MCF 10A (cell line): ENCODE data around the gene MACF1. TPM values are rescaled to one million over a fixed set of nuclear protein-coding genes. Genes with fewer than 3 reads are reported as not detected.
A peak's percentile ranks its signal among the peaks of the same experiment; 100 is the strongest.

Source experiments
- BruUV-seq: library from RNA; stranded (reverse); fragments of 400-500 nt; replicated peaks from 2 replicates; lab custom pipeline; 2021; lab: Mats Ljungman, UMichigan
- CTCF ChIA-PET: fragments of 300-600 bp; sonication (Branson Sonifier 250); formaldehyde crosslinking; extraction: SDS; loops from one replicate; lab custom pipeline; 2021; ENCODE audit warnings: antibody characterized with exemption, inconsistent platforms; lab: Yijun Ruan, JAX
- POLR2A ChIA-PET: fragments of 300-600, 350-650 bp; sonication (Branson Sonifier 250); formaldehyde crosslinking; extraction: SDS; loops from one replicate; lab custom pipeline; 2020; ENCODE audit warnings: antibody characterized with exemption, inconsistent platforms; lab: Yijun Ruan, JAX
- DNase-seq: peaks from one replicate; pipeline ENCODE4 v3.0.0-alpha.2; 2018; ENCODE audit not compliant: unreplicated experiment
- H3K27ac Mint-ChIP-seq: one replicate; pipeline ENCODE4 v1.8.0; 2022; ENCODE audit warnings: mild to moderate bottlenecking, low read depth, mixed read lengths; ENCODE audit not compliant: unreplicated experiment
- H3K27me3 Mint-ChIP-seq: one replicate; pipeline ENCODE4 v1.8.0; 2022; ENCODE audit warnings: mixed read lengths; ENCODE audit not compliant: insufficient read depth, unreplicated experiment
- H3K36me3 Mint-ChIP-seq: one replicate; pipeline ENCODE4 v1.8.0; 2022; ENCODE audit warnings: mild to moderate bottlenecking, moderate library complexity, mixed read lengths; ENCODE audit not compliant: insufficient read depth, unreplicated experiment
- H3K4me1 Mint-ChIP-seq: one replicate; pipeline ENCODE4 v1.8.0; 2022; ENCODE audit warnings: mixed read lengths; ENCODE audit not compliant: insufficient read depth, unreplicated experiment
- H3K4me3 Mint-ChIP-seq: one replicate; pipeline ENCODE4 v1.8.0; 2022; ENCODE audit warnings: mild to moderate bottlenecking, moderate library complexity, mixed read lengths; ENCODE audit not compliant: unreplicated experiment
- H3K9me3 Mint-ChIP-seq: one replicate; pipeline ENCODE4 v1.8.0; 2022; ENCODE audit warnings: mixed read lengths; ENCODE audit not compliant: unreplicated experiment
- CTCF ChIP-seq: fragments of 200-600 bp; IDR thresholded peaks from one replicate; pipeline ENCODE4 v1.8.0; 2022; ENCODE audit warnings: antibody characterized with exemption, mild to moderate bottlenecking; ENCODE audit not compliant: unreplicated experiment
- intact Hi-C: fragments of 100-400 bp; cut with micrococcal nuclease; formaldehyde crosslinking; loops from 2 replicates; pipeline ENCODE4 v1.14.1; 2022
- total RNA-seq: library from RNA; stranded (reverse); gene quantifications from 2 replicates; pipeline ENCODE4 v1.2.3, GENCODE V29; 2022

The MACF1 gene
- total RNA-seq, 1 experiment from 2014 or later = 188 TPM

- no peaks in the 10 kb centered on the region for H3K27me3 Mint-ChIP-seq
- peaks cover 87% of the 10 kb centered on the region for H3K36me3 Mint-ChIP-seq
- CTCF ChIA-PET = interaction anchor here (1.2 kb wide), 1 partner anchor 61 kb away, joined by 3 read pairs; no protein-coding TSS in a partner anchor
- no peaks in the 10 kb centered on the region for H3K9me3 Mint-ChIP-seq
- intact Hi-C loops = no loop called here
- TF ChIP-seq CTCF = no peak
- DNase-seq = no peak
- POLR2A ChIA-PET = no interaction called here
- no TSS peak for BruUV-seq
- H3K4me1 Mint-ChIP-seq = no peaks in the 10 kb centered on the region
- no peak overlapping the region for H3K27ac Mint-ChIP-seq
- H3K4me3 Mint-ChIP-seq = no peak overlapping the region
These were observed 273.8 kb downstream of the MACF1 start for GRCh38 chr1:39478126-39478915.

GRCh38 chr1:39481289-39481688, 276.8 kb downstream of the MACF1 start:
- H3K36me3 Mint-ChIP-seq = peaks cover 92% of the 10 kb centered on the region

GRCh38 chr1:39483276-39483675, 278.8 kb downstream of the MACF1 start:
- TF ChIP-seq CTCF = no peak
- no peaks in the 10 kb centered on the region for H3K4me1 Mint-ChIP-seq
- BruUV-seq = no TSS peak
- no peak overlapping the region for H3K4me3 Mint-ChIP-seq
- peaks cover 99% of the 10 kb centered on the region for H3K36me3 Mint-ChIP-seq
- POLR2A ChIA-PET = no interaction called here
- no peaks in the 10 kb centered on the region for H3K9me3 Mint-ChIP-seq
- no peak for DNase-seq
- CTCF ChIA-PET = no interaction called here
- no peaks in the 10 kb centered on the region for H3K27me3 Mint-ChIP-seq
- intact Hi-C loops = loop anchor here (10.0 kb wide), 1 partner anchor 172 kb away; no protein-coding TSS in a partner anchor
- H3K27ac Mint-ChIP-seq = peak overlapping the region; percentile 65

More at GRCh38 chr1:39481289-39481688, 276.8 kb downstream of the MACF1 start:
- ChIA-PET CTCF (interaction anchor here (0.7 to 1.1 kb wide), 2 partner anchors 57 to 200 kb away, joined by 3 read pairs; no protein-coding TSS in a partner anchor), POLR2A (interaction anchor here (1.0 kb wide), 1 partner anchor 9 kb away, joined by 3 read pairs; no protein-coding TSS in a partner anchor)
- Mint-ChIP-seq H3K27ac (no peak overlapping the region), H3K4me1 (no peaks in the 10 kb centered on the region), H3K4me3 (no peak overlapping the region), H3K9me3 (no peaks in the 10 kb centered on the region), H3K27me3 (no peaks in the 10 kb centered on the region)
- no TSS peak for BruUV-seq
- no peak for TF ChIP-seq CTCF
- DNase-seq = no peak
- intact Hi-C loops = loop anchor here (10.0 kb wide), 1 partner anchor 174 kb away; no protein-coding TSS in a partner anchor

- H3K9me3 Mint-ChIP-seq = no peaks in the 10 kb centered on the region
- H3K36me3 Mint-ChIP-seq = peaks cover 90% of the 10 kb centered on the region
- BruUV-seq = no TSS peak
- TF ChIP-seq CTCF = no peak
- CTCF ChIA-PET = no interaction called here
- H3K4me1 Mint-ChIP-seq = no peaks in the 10 kb centered on the region
- no peak overlapping the region for H3K27ac Mint-ChIP-seq
- POLR2A ChIA-PET = no interaction called here
- no peak for DNase-seq
- no peak overlapping the region for H3K4me3 Mint-ChIP-seq
- intact Hi-C loops = loop anchor here (10.0 kb wide), 1 partner anchor 170 kb away; no protein-coding TSS in a partner anchor
- H3K27me3 Mint-ChIP-seq = no peaks in the 10 kb centered on the region
These were observed 280.1 kb downstream of the MACF1 start for GRCh38 chr1:39484564-39484963.
